Gastrocnemius medialis (tissue), 4 donors: Measurements from ENCODE around the gene SVOP.

Source experiments
- CTCF ChIP-seq, 5 experiments: fragments of 450-650 bp in 3 of 5; fragments of 200-600 bp in 2 of 5; sonication (generic) in 2 of 5; IDR thresholded peaks in 4 of 5; conservative IDR thresholded peaks in 1 of 5; 1 replicate in 4 of 5; 2 replicates in 1 of 5; pipeline ENCODE4 v1.5.1; 2016 to 2019; ENCODE audit warnings: antibody characterized with exemption in 5 of 5, mild to moderate bottlenecking in 3 of 5, moderate library complexity in 3 of 5
- POLR2A ChIP-seq, 2 donors: fragments of 450-650 bp; IDR thresholded peaks; one replicate each; pipeline ENCODE4 v1.6.1; 2017; ENCODE audit warnings: antibody characterized with exemption in 2 of 2, mild to moderate bottlenecking in 2 of 2, moderate library complexity in 2 of 2

- TF ChIP-seq CTCF (IDR thresholded peaks at IDR 0.05 in 4 of 5, conservative IDR thresholded peaks at IDR 0.05 in 1 of 5) (peak in 1 of 5 experiments; percentile 31), POLR2A (IDR thresholded peaks at IDR 0.05) (no peak)
These were observed 52.9 kb downstream of the SVOP start for GRCh38 chr12:108967869-108968540.
